ENCODE data around the gene DEAF1.

DEAF1 gene

GRCh38 chr11:641806-642370, 53.1 kb downstream of the DEAF1 start:
- no peak for DNase-seq

DNA sequence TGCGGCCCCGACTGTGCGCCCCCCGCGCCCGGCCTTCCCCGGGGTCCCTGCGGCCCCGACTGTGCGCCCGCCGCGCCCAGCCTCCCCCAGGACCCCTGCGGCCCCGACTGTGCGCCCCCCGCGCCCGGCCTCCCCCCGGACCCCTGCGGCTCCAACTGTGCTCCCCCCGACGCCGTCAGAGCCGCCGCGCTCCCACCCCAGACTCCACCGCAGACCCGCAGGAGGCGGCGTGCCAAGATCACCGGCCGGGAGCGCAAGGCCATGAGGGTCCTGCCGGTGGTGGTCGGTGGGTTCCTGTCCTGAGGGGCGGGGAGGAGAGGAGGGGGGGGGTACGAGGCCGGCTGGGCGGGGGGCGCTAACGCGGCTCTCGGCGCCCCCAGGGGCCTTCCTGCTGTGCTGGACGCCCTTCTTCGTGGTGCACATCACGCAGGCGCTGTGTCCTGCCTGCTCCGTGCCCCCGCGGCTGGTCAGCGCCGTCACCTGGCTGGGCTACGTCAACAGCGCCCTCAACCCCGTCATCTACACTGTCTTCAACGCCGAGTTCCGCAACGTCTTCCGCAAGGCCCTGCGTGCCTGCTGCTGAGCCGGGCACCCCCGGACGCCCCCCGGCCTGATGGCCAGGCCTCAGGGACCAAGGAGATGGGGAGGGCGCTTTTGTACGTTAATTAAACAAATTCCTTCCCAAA, 54.9 kb downstream of the DEAF1 start:
- DNase-seq = no peak

GRCh38 chr11:639332-639955, 55.6 kb downstream of the DEAF1 start:
- no peak for DNase-seq

- DNase-seq = no peak
Observed at GRCh38 chr11:638631-639331, 56.2 kb downstream of the DEAF1 start.

DNA sequence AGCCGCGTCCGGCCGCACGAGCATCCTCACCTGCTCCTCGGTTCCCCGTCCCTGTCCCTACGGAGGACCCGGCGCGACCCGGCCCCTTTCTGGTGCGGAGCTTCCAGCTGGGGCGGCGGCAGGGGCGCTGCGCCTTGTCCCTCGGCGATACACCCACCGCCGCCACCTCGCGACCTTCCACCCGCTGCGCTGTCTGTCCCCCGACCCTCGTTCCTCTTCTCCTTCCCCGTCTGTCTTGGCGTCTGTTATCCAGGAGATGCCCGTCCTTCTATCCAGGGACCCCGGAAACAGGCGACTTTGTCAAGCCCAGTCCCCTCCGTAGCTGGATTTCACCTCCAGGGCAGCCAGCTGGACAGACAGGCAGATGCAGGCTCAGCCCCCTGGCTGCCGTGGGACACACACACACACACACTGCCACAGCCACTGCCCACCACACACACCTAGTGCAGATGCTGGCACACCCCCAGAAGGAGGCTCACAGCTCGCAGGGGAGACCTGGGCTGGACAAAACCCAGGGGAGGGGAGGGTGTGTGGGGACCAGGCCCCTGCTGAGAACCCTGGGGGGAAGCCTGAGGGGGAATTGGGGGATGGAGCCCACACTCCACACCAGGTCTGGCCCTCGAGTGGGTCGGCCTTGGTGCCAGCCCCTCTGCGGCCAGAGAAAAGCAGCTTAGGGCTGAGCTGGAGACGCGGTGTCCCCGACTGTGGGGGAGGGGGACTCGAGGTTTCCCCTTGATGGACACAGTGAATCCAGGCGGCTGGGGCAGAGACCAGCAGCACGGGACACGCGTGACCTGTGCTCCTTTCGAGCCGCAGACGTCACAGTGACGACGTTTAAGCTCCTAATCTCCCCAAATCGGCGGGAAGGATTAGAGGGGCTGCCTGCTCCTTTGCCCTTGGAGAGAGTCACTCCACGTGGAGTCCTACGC, 57.2 kb downstream of the DEAF1 start:
- DNase-seq = no peak

DNA sequence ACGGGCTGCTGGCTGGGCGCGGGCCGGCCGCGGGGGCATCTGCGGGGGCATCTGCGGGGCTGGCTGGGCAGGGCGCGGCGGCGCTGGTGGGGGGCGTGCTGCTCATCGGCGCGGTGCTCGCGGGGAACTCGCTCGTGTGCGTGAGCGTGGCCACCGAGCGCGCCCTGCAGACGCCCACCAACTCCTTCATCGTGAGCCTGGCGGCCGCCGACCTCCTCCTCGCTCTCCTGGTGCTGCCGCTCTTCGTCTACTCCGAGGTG, 57.8 kb downstream of the DEAF1 start:
- DNase-seq = no peak

- no peak for DNase-seq
Observed at GRCh38 chr11:636511-637332, 58.3 kb downstream of the DEAF1 start, which contains the start of gene DRD4. Gene DRD4 (plus strand): TSS chr11:637269. CDS start chr11:637305, 36 bp downstream.

GRCh38 chr11:635945-636510, 59.0 kb downstream of the DEAF1 start:
- DNase-seq = no peak

- DNase-seq = no peak
Observed at GRCh38 chr11:630871-631270, 64.2 kb downstream of the DEAF1 start.

DNA sequence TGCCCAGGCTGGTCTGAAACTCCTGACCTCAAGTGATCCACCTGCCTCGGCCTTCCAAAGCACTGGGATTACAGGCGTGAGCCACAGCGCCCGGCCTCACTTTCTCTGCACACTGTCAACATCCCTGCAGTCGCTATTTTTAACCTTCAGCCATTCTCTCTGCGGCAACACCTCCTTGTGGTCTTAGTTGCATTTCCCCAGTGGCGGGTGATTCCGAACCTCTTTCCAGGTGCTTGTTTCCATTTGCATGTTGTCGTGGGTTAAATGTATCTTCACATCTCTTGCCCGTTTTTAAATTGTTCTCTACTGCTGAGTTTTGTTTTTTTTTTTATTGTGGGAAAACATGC, 65.8 kb downstream of the DEAF1 start:
- DNase-seq = no peak

DNA sequence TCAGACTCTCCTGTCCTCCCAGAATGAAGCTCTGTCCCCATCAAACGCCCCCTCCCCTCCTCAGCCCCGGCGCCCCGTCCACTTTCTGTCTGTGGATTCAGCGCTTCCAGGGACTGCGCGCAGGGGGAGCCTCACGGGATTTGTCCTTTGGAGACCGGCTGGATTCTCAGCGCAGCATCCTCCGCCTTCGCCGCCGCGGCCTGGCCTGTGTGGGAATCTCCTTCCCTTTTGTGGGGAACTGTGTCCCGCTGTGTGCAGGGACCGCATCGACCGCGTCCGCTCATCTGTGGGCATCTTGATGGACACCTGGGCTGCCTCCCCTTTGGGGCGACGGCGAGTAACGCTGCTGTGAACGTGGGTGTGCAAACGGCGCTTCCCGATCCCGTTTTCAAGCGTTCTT, 67.0 kb downstream of the DEAF1 start:
- DNase-seq = no peak

GRCh38 chr11:627308-627576, 67.8 kb downstream of the DEAF1 start:
- no peak for DNase-seq

- DNase-seq = no peak
Observed at GRCh38 chr11:626475-627307, 68.3 kb downstream of the DEAF1 start, which contains the start of gene SCT. Gene SCT (minus strand): TSS chr11:627181. CDS start chr11:627143, 38 bp downstream.

- no peak for DNase-seq
Observed at GRCh38 chr11:625636-626268, 69.3 kb downstream of the DEAF1 start.

DNA sequence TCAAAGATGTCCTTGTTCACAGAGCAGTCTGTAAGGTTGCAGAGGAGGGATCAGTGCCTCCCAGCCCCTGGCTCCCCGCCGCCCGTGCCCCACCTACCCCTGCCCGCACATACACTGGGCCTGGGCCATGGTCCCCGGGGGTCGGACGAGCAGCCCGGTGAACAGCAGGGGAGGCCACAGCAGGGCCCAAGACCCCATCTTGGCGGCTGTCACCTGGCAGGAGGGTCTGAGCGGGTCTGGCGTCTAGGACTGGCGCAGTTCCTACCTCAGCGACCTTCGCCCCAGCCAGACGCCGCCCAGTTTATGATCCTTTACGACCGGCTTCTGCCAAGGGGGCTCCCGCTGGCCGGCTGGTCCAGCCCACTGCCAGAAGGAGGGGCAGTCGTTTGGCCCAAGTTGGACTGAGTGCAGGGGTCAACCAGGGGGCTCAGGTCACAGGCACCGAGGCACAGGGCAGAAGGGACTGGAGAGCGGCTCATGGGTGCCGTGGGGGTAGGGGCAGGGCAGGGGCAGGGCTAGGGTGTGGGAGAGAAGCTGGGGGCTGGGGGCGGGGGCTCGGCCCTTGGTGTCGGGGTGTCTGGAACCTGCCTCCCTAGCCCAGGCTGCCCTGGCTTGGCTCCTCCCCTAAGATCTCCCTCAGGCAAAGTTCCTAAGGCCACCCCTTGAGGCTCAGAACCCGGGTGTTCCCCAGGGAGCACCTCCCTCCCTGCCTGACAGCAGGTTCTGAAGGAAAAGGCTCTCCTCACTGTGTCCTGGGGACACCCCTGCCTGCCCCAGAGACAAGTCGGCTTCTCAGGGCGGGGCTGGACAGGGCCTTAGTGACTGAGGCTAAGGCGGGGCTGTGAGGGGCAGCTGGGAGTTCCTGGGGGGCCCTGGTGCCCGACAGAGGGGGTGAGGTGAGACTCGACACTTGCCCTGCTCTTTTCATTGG, 70.1 kb downstream of the DEAF1 start, which contains the start of gene CDHR5:
TSS of gene CDHR5 (minus strand) at position 251 of the 931 bp plus-strand sequence. CDS start at position 198, 53 bp downstream.
- peak; percentile 4 for DNase-seq

- peak; percentile 43 for DNase-seq
Observed at GRCh38 chr11:623999-624704, 70.9 kb downstream of the DEAF1 start.

DNA sequence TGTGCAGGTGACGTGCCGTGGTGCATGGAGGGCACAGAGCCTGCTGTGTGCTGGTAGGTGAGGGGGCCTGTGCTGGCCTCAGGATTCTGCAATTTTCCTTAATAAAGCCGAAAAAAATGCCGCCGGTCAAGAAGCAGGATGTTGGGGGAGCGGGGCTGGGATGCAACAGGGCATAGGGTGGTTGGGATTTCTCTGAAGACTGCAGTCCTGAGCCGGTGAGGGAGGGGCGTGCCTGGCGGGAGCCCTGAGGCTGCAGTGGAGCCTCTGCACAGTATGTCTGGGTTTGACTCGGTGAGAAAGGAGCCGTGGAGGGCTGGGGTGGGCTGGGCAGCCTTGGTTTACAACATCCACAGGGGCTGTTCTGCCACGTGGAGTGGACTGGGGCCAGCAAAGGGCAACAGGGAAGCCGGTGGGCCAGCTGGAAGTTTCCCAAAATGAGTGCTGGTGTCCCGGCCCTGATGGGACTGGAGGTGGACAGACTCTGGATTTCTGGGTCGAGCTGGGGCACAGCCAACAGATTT, 71.6 kb downstream of the DEAF1 start:
- no peak for DNase-seq

DNA sequence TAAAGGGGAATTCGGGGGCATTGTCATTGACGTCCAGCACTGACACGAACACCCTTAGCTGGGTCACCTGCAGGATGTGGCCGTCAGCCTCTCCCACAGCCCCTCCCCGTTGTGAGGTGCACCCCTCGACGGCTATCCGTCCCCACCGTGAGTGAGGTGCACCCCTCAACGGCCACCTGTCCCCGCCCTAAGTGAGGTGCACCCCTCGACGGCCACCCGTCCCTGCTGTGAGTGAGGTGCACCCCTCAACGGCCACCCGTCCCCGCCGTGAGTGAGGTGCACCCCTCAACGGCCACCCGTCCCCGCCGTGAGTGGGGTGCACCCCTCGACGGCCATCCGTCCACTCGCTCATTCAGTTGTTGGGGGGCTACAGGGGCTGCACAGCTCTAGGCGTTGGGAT, 73.2 kb downstream of the DEAF1 start:
- DNase-seq = no peak
